Measurements from ENCODE around the gene MMP8. TPM values are rescaled to one million over a fixed set of nuclear protein-coding genes. Genes with fewer than 3 reads are reported as not detected.
"Not testable (repeated sequence)": the region's sequence is repeated elsewhere in the genome, so short reads cannot be mapped to it uniquely, and the experiment has no call there.

The MMP8 gene
- total RNA-seq, 3 donors from 2014 or later (not counting 1 experiment from before 2014, with no cell fraction given), result 0.16 TPM; not detected in 2

- no peaks in the 10 kb centered on the region for H3K4me1 ChIP-seq (ENCODE audit: control insufficient read depth, insufficient read depth, low read length)
- Mint-ChIP-seq H3K27me3 (ENCODE audit: low read depth in 2 of 2) (peaks cover 5 to 17% of the 10 kb centered on the region in 2 donors), H3K36me3 (no peaks in the 10 kb centered on the region), H3K4me1 (no peaks in the 10 kb centered on the region), H3K4me3 (no peak overlapping the region), H3K9me3 (peaks cover 5 to 6% of the 10 kb centered on the region in 2 donors), H3K27ac (no peak overlapping the region)
- WGBS (ENCODE audit: insufficient coverage), result 100% methylated on average over 1 of the region's 1 CpG
- DNase-seq (no peak), ATAC-seq (no peak)
- no peak overlapping the region for H3K4me3 ChIP-seq (ENCODE audit: low read length)
- intact Hi-C loops (cut with micrococcal nuclease), result no loop called here
- no peaks in the 10 kb centered on the region for H3K36me3 ChIP-seq (ENCODE audit: control insufficient read depth, insufficient read depth, low read length)
- H3K27me3 ChIP-seq (ENCODE audit: control insufficient read depth, insufficient read depth, low read length), result no peaks in the 10 kb centered on the region
- no peak for TF ChIP-seq CTCF (IDR thresholded peaks at IDR 0.05)
- no peak overlapping the region for H3K27ac ChIP-seq (ENCODE audit: low read length)
- no peaks in the 10 kb centered on the region for H3K9me3 ChIP-seq (ENCODE audit: control insufficient read depth, insufficient read depth, low read length)
Measured at GRCh38 chr11:102753267-102753666, 28.5 kb upstream of the MMP8 start.

- peaks cover 5 to 16% of the 10 kb centered on the region in 2 donors for H3K27me3 Mint-ChIP-seq (ENCODE audit: low read depth in 2 of 2)
- Histone ChIP-seq H3K36me3 (ENCODE audit: control insufficient read depth, insufficient read depth, low read length) (no peaks in the 10 kb centered on the region), H3K27ac (ENCODE audit: low read length) (no peak overlapping the region), H3K9me3 (ENCODE audit: control insufficient read depth, insufficient read depth, low read length) (no peaks in the 10 kb centered on the region), H3K27me3 (ENCODE audit: control insufficient read depth, insufficient read depth, low read length) (no peaks in the 10 kb centered on the region), H3K4me1 (ENCODE audit: control insufficient read depth, insufficient read depth, low read length) (no peaks in the 10 kb centered on the region), H3K4me3 (ENCODE audit: low read length) (no peak overlapping the region)
- intact Hi-C loops (cut with micrococcal nuclease), result no loop called here
- no peaks in the 10 kb centered on the region for H3K4me1 Mint-ChIP-seq
- H3K9me3 Mint-ChIP-seq, result peaks cover 8% of the 10 kb centered on the region in 2 donors
- no peak overlapping the region for H3K4me3 Mint-ChIP-seq
- H3K27ac Mint-ChIP-seq, result no peak overlapping the region
- H3K36me3 Mint-ChIP-seq, result no peaks in the 10 kb centered on the region
- DNase-seq (no peak), ATAC-seq (no peak)
- TF ChIP-seq CTCF (IDR thresholded peaks at IDR 0.05), result no peak
Measured at GRCh38 chr11:102751673-102752072, 26.9 kb upstream of the MMP8 start.

GRCh38 chr11:102749101-102749722 is 24.5 kb upstream of the MMP8 start:
- Histone ChIP-seq H3K9me3 (ENCODE audit: control insufficient read depth, insufficient read depth, low read length) (no peaks in the 10 kb centered on the region), H3K27me3 (ENCODE audit: control insufficient read depth, insufficient read depth, low read length) (no peaks in the 10 kb centered on the region), H3K36me3 (ENCODE audit: control insufficient read depth, insufficient read depth, low read length) (no peaks in the 10 kb centered on the region), H3K27ac (ENCODE audit: low read length) (no peak overlapping the region), H3K4me3 (ENCODE audit: low read length) (no peak overlapping the region), H3K4me1 (ENCODE audit: control insufficient read depth, insufficient read depth, low read length) (no peaks in the 10 kb centered on the region)
- ATAC-seq (no peak), DNase-seq (no peak)
- Mint-ChIP-seq H3K4me1 (no peaks in the 10 kb centered on the region), H3K36me3 (no peaks in the 10 kb centered on the region), H3K27ac (no peak overlapping the region), H3K27me3 (ENCODE audit: low read depth in 2 of 2) (peaks cover 0 to 8% of the 10 kb centered on the region in 2 donors), H3K4me3 (no peak overlapping the region), H3K9me3 (peaks cover 5 to 12% of the 10 kb centered on the region in 2 donors)
- TF ChIP-seq CTCF (IDR thresholded peaks at IDR 0.05), result no peak
- intact Hi-C loops (cut with micrococcal nuclease), result no loop called here

GRCh38 chr11:102746746-102747578 is 22.2 kb upstream of the MMP8 start:
- 90% methylated on average over 30 of the region's 32 CpGs for WGBS (ENCODE audit: insufficient coverage)
- intact Hi-C loops (cut with micrococcal nuclease), result not testable (repeated sequence)

More at GRCh38 chr11:102746746-102747578, 22.2 kb upstream of the MMP8 start:
- H3K4me1 Mint-ChIP-seq; H3K27me3 Mint-ChIP-seq (ENCODE audit: low read depth in 2 of 2); H3K27me3 ChIP-seq (ENCODE audit: control insufficient read depth, insufficient read depth, low read length); H3K36me3 ChIP-seq (ENCODE audit: control insufficient read depth, insufficient read depth, low read length); ATAC-seq; H3K4me3 ChIP-seq (ENCODE audit: low read length); H3K4me3 Mint-ChIP-seq; DNase-seq; H3K4me1 ChIP-seq (ENCODE audit: control insufficient read depth, insufficient read depth, low read length); H3K9me3 ChIP-seq (ENCODE audit: control insufficient read depth, insufficient read depth, low read length); H3K36me3 Mint-ChIP-seq; H3K27ac Mint-ChIP-seq; H3K27ac ChIP-seq (ENCODE audit: low read length): not testable (repeated sequence)
- H3K9me3 Mint-ChIP-seq, result peaks cover 5 to 12% of the 10 kb centered on the region in 2 donors
